ENCODE data around the gene LARGE1.

The LARGE1 gene

GRCh38 chr22:33656808-33657628 lies 263.3 kb downstream of the LARGE1 start:
- no peaks in the 10 kb centered on the region for H3K79me2 ChIP-seq (ENCODE audit: insufficient read depth, low read length)
- no peaks in the 10 kb centered on the region for H4K20me1 ChIP-seq (ENCODE audit: insufficient read depth, low read length, poor library complexity, severe bottlenecking)
- H3K9ac ChIP-seq (ENCODE audit: low read depth, low read length, poor library complexity, severe bottlenecking): no peak overlapping the region
- peaks cover 8% of the 10 kb centered on the region; the same call in 1 of the 2 replicates for H3K9me3 ChIP-seq (ENCODE audit: insufficient read depth, low read depth, low read length)
- no peak overlapping the region for H3K4me3 ChIP-seq (ENCODE audit: low read length, poor library complexity, severe bottlenecking)
- H3K9me2 ChIP-seq (replicated peaks; ENCODE audit: low read depth, low read length): no peaks in the 10 kb centered on the region
- TF ChIP-seq EZH2phosphoT487 (IDR thresholded peaks at IDR 0.05; ENCODE audit: borderline replicate concordance) (no peak), CTCF (conservative IDR thresholded peaks at IDR 0.05; ENCODE audit: low read length) (no peak)
- H3K4me2 ChIP-seq (ENCODE audit: low read depth, low read length, poor library complexity, severe bottlenecking): no peak overlapping the region
- no peaks in the 10 kb centered on the region for H3K36me3 ChIP-seq (ENCODE audit: insufficient read depth, low read length)
- no peaks in the 10 kb centered on the region for H3F3A ChIP-seq (ENCODE audit: low read depth)
- no peak overlapping the region for H2AFZ ChIP-seq (ENCODE audit: low read length)
- no peaks in the 10 kb centered on the region for H3K27me3 ChIP-seq (ENCODE audit: insufficient read depth, low read length, poor library complexity, severe bottlenecking)
- no peaks in the 10 kb centered on the region for H3K4me1 ChIP-seq (ENCODE audit: insufficient read depth, low read length, poor library complexity, severe bottlenecking)

- TF ChIP-seq EZH2phosphoT487 (IDR thresholded peaks at IDR 0.05; ENCODE audit: borderline replicate concordance): no peak
- no peak for TF ChIP-seq CTCF (conservative IDR thresholded peaks at IDR 0.05; ENCODE audit: low read length)
- Histone ChIP-seq H2AFZ (ENCODE audit: low read length) (no peak overlapping the region), H4K20me1 (ENCODE audit: insufficient read depth, low read length, poor library complexity, severe bottlenecking) (no peaks in the 10 kb centered on the region), H3K4me2 (ENCODE audit: low read depth, low read length, poor library complexity, severe bottlenecking) (no peak overlapping the region), H3K4me3 (ENCODE audit: low read length, poor library complexity, severe bottlenecking) (no peak overlapping the region), H3K36me3 (ENCODE audit: insufficient read depth, low read length) (no peaks in the 10 kb centered on the region), H3K9ac (ENCODE audit: low read depth, low read length, poor library complexity, severe bottlenecking) (no peak overlapping the region), H3K27me3 (ENCODE audit: insufficient read depth, low read length, poor library complexity, severe bottlenecking) (no peaks in the 10 kb centered on the region), H3F3A (ENCODE audit: low read depth) (no peaks in the 10 kb centered on the region), H3K79me2 (ENCODE audit: insufficient read depth, low read length) (no peaks in the 10 kb centered on the region), H3K9me3 (ENCODE audit: insufficient read depth, low read depth, low read length) (peaks cover 13% of the 10 kb centered on the region; the same call in 1 of the 2 replicates), H3K9me2 (replicated peaks; ENCODE audit: low read depth, low read length) (no peaks in the 10 kb centered on the region), H3K4me1 (ENCODE audit: insufficient read depth, low read length, poor library complexity, severe bottlenecking) (no peaks in the 10 kb centered on the region)
These were observed 265.9 kb downstream of the LARGE1 start for GRCh38 chr22:33654173-33654895.

- Histone ChIP-seq H2AFZ (ENCODE audit: low read length) (no peak overlapping the region), H3K4me2 (ENCODE audit: low read depth, low read length, poor library complexity, severe bottlenecking) (no peak overlapping the region), H3K9me3 (ENCODE audit: insufficient read depth, low read depth, low read length) (peaks cover 10% of the 10 kb centered on the region; the same call in 1 of the 2 replicates), H3K36me3 (ENCODE audit: insufficient read depth, low read length) (no peaks in the 10 kb centered on the region), H3K4me3 (ENCODE audit: low read length, poor library complexity, severe bottlenecking) (no peak overlapping the region), H4K20me1 (ENCODE audit: insufficient read depth, low read length, poor library complexity, severe bottlenecking) (no peaks in the 10 kb centered on the region), H3K4me1 (ENCODE audit: insufficient read depth, low read length, poor library complexity, severe bottlenecking) (no peaks in the 10 kb centered on the region), H3K9me2 (replicated peaks; ENCODE audit: low read depth, low read length) (no peaks in the 10 kb centered on the region), H3K9ac (ENCODE audit: low read depth, low read length, poor library complexity, severe bottlenecking) (no peak overlapping the region), H3K27me3 (ENCODE audit: insufficient read depth, low read length, poor library complexity, severe bottlenecking) (no peaks in the 10 kb centered on the region), H3F3A (ENCODE audit: low read depth) (no peaks in the 10 kb centered on the region), H3K79me2 (ENCODE audit: insufficient read depth, low read length) (no peaks in the 10 kb centered on the region)
- TF ChIP-seq CTCF (conservative IDR thresholded peaks at IDR 0.05; ENCODE audit: low read length): no peak
- no peak for TF ChIP-seq EZH2phosphoT487 (IDR thresholded peaks at IDR 0.05; ENCODE audit: borderline replicate concordance)
These were observed 266.7 kb downstream of the LARGE1 start for GRCh38 chr22:33653532-33654063.
